ENCODE results near the gene ASH1L.

- no peak for TF ChIP-seq POLR2AphosphoS5 (IDR thresholded peaks at IDR 0.05)
- TF ChIP-seq, protein P1, sequence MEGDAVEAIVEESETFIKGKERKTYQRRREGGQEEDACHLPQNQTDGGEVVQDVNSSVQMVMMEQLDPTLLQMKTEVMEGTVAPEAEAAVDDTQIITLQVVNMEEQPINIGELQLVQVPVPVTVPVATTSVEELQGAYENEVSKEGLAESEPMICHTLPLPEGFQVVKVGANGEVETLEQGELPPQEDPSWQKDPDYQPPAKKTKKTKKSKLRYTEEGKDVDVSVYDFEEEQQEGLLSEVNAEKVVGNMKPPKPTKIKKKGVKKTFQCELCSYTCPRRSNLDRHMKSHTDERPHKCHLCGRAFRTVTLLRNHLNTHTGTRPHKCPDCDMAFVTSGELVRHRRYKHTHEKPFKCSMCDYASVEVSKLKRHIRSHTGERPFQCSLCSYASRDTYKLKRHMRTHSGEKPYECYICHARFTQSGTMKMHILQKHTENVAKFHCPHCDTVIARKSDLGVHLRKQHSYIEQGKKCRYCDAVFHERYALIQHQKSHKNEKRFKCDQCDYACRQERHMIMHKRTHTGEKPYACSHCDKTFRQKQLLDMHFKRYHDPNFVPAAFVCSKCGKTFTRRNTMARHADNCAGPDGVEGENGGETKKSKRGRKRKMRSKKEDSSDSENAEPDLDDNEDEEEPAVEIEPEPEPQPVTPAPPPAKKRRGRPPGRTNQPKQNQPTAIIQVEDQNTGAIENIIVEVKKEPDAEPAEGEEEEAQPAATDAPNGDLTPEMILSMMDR (IDR thresholded peaks at IDR 0.05): no peak
- TF ChIP-seq POLR2A (IDR thresholded peaks at IDR 0.05): no peak
Measured at GRCh38 chr1:155301342-155301841, 261.2 kb downstream of the ASH1L start, which contains the start of gene PKLR.
